Measurements from ENCODE around the gene UNC5C.

Gene UNC5C

GRCh38 chr4:95388911-95389310 is 159.9 kb downstream of the UNC5C start:
- DNase-seq, result no peak

DNA sequence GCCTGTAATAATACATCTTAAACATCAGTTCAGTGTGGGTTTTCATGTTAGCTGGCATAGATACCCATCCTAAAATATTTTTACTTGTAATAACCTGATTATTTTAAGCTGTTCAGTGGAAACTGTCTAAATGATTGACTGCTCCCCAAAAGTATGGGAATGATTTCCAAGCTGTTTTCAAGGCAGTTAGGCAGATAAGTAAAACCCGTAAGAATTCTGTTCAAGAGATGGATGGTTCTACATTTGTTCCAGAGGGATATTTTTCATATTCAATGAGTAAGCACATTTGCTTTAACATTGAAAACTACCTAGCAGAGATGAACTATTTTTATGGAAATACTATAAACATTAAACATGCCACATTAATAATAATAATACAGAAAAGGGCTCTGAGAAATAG is 161.1 kb downstream of the UNC5C start:
- DNase-seq, result no peak

- DNase-seq, result no peak
Observed at GRCh38 chr4:95386410-95386809, 162.4 kb downstream of the UNC5C start.

GRCh38 chr4:95381843-95382580 is 166.8 kb downstream of the UNC5C start:
- no peak for DNase-seq

GRCh38 chr4:95379633-95380032 is 169.1 kb downstream of the UNC5C start:
- DNase-seq, result no peak

DNA sequence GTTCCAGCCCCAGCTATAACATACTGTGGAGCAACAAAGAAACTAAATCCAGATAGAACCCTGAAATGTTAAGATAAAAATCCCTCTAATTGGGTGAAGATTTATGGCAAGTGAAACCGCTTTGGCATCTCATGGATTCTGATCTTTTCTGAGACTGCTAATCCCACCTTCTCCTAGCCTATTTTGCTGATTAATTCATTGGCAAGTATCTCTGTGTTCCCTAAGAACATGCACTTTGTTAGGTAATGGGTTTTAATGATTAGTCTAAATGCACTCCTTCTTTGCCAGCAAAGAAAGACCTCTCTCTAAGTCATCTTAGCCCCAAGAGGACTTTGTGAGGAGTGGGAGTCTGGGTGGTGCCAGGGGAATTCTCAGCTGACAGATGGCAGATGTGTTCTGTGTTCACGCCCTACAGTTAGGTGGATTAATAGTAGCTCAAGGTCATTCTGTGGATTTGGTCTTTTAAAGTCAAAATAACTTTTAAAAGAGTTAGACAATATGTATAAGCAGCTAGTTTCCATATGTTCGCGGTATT is 171.3 kb downstream of the UNC5C start:
- no peak for DNase-seq

DNA sequence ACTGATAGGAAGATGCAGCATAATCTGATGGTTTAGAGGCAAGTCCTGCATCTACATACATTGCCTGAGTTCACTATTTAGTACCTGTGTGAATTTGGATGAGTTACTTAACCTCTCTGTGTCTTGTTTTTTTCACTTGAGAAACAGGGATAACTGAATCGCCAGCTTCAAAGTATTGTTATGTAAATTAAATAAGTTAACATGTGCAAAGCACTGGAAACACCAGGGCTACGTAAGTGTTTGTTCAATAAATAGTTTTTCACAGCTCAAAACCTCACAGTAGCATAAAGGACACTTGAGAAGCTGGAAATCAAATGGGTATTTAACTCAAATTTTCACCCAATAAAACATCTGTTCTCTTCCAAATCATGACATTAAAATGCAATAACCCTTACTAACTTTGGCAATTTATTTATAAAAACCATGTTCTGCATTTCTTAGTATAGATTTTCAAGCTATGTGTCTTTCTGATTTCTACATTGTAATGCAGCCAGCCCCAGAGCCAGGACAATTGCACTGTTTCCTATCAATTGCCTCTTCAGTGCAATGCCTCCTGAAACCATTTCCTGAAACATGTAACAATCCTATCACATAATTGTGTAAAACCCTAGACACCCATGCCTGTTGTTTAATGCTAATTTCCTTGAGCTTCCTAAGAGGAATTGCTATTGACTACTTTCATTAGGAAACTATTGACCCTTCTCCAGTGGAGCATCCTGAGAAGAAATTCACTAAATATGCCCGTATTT is 177.1 kb downstream of the UNC5C start:
- no peak for DNase-seq

GRCh38 chr4:95367824-95368223 is 180.9 kb downstream of the UNC5C start:
- DNase-seq, result no peak

- DNase-seq, result no peak
Observed at GRCh38 chr4:95363966-95364365, 184.8 kb downstream of the UNC5C start.

DNA sequence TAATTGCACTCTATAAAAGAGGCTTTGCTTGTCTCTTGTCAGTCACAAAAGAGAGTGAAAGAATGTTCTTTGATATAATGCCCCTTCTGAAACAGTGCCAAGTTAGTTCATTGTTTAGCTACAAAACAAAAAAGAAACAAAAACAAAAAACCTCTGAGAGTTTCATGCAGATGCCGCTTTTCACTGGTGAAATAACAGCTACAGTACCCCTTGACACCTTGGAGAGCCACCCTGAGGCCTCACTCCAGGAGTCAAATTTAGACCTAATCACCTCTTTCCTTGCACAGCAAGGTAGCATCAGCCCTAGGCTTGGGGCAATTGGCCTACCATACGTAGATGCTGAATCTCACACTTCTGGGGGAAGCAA is 185.2 kb downstream of the UNC5C start:
- no peak for DNase-seq

- DNase-seq, result no peak
Observed at GRCh38 chr4:95362906-95363558, 185.7 kb downstream of the UNC5C start.

DNA sequence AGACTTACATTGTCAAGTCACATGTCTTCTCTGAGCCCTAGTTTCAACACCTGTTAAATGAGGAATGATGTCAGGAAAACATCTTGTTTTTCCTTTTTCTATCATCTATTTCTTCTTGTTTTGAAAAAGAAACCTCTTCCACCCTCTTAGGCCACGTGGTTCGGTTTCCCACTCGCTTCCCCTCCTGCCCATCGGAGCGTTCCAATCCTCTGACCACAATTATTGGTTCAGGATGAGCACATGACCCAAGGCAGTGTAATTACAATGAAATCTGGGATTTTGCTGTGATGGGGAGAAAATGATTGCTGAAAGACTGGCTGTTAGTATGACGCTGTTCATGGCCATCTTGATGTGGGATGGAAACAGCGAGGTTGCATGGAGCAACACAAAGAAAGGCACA is 186.7 kb downstream of the UNC5C start:
- no peak for DNase-seq

GRCh38 chr4:95361696-95361965 is 187.1 kb downstream of the UNC5C start:
- no peak for DNase-seq

DNA sequence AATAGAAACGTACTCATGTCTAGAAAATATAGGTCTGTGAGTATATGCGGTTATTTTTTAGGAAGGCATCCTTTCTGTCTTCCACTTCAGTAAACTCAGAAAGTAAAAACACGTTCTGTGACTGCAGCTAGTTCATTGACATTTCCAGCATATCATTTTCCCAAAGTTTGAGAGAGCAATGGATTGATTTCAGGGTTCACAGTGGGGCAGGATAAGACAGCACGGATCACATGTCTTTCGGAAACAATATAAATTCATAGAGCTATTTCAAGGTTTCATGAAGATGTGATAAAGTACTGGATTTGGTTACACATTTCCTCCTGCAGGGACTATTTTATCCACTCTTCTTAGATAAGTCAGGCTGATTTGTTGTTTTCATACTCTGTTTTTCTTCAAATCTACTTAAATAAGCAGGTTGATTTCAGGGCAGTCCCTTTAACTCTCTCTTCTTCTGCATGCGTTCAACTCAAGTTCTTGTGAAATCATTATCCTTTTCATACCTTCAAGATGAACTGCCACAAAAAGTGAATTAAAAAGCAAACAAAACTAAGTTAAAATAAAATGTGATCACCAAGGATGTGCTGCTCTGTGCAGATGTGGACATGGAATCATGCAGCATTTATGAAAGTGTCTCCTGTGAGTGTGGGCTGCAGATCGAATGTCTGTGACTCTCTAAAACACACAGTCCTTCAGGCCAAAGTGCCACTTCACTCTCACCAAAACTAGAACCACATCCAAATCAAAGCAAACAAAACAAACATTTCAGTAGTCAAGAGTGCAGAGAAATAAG is 187.7 kb downstream of the UNC5C start:
- no peak for DNase-seq

DNA sequence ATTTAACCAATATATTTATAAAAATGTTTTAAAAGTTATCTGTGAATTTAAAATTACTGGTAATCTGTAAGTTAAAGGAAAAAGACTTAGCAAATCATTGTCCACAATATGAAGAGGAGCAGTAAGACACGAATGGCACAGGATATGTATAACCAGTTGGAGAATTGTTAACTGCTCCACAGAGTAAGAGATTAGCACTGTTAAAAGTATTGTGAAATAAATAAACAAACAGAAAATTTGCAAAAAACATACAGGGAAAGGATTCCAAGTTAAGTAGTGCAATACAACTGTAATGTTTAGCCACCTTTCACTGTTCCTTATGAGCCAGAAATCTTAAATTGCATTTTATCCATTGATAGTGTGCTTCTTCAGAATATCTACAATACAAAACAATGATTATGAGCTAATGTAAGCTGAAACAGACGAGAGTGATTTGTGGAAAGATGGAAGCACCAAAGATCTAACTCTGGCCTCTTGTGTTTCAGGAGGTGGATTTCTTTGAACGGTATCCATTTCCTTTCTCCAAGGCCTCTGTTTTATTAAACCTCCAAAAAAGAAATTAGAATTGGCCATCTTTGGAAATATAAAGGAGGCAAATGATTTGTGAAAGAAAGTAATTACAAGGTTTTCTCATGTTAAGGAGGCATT is 188.4 kb downstream of the UNC5C start:
- DNase-seq, result no peak

- DNase-seq, result no peak
Observed at GRCh38 chr4:95358421-95358820, 190.4 kb downstream of the UNC5C start.

- DNase-seq, result no peak
Observed at GRCh38 chr4:95355021-95355420, 193.8 kb downstream of the UNC5C start.

- no peak for DNase-seq
Observed at GRCh38 chr4:95348418-95348817, 200.4 kb downstream of the UNC5C start.

- no peak for DNase-seq
Observed at GRCh38 chr4:95343235-95343634, 205.5 kb downstream of the UNC5C start.

- DNase-seq, result no peak
Observed at GRCh38 chr4:95340191-95340590, 208.6 kb downstream of the UNC5C start.

DNA sequence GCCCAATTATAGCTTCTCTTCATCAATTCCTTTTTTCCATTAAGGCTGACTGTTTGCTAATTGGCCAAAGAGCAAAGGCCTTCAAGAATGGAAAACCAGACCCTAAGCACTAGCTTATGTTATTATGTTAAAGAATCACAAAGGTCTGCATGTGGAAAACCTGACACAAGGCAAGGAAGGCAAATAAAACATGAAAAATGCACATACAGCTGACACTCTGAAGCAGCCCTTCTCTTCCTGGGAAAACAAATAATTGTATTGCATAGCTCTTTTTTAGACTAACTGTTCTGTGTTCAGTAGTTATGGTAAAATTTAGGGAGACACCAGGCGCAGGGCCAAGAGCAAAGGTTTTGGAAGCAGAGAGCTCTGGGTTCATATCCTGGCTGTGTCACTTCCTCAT is 223.1 kb downstream of the UNC5C start:
- DNase-seq, result no peak

GRCh38 chr4:95319169-95319568 is 229.6 kb downstream of the UNC5C start:
- no peak for DNase-seq

DNA sequence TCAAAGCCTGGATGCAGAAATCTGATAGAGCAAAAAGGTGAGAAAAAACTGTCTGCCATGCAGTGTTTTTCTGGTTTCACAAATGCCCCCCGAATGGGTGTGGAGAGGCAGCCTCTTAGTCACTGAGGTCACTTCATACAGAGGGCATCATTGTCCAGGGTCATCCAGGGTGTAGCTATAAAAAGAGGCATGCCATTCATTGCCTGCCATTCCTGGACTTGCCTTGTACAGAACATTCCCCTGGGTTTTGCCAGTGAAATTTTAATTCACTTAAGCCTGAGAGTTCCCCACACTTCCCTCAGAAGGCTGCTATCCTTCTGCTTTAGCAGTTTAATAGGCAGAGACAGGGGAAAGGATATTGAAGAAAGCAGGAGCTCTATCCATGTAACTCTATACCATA is 230.3 kb downstream of the UNC5C start:
- DNase-seq, result no peak

All from activated CD4-positive, alpha-beta T cell treated with anti-CD3 and anti-CD28 coated beads, Interleukin-2, amount 50 U/mL, for 16 hours (primary cell).